ENCODE measurements around the gene FAM184A. TPM values are rescaled to one million over a fixed set of nuclear protein-coding genes. Genes with fewer than 3 reads are reported as not detected.

The FAM184A gene
- total RNA-seq, 2 experiments from 2014 or later, result 13.8 to 14.5 TPM

DNA sequence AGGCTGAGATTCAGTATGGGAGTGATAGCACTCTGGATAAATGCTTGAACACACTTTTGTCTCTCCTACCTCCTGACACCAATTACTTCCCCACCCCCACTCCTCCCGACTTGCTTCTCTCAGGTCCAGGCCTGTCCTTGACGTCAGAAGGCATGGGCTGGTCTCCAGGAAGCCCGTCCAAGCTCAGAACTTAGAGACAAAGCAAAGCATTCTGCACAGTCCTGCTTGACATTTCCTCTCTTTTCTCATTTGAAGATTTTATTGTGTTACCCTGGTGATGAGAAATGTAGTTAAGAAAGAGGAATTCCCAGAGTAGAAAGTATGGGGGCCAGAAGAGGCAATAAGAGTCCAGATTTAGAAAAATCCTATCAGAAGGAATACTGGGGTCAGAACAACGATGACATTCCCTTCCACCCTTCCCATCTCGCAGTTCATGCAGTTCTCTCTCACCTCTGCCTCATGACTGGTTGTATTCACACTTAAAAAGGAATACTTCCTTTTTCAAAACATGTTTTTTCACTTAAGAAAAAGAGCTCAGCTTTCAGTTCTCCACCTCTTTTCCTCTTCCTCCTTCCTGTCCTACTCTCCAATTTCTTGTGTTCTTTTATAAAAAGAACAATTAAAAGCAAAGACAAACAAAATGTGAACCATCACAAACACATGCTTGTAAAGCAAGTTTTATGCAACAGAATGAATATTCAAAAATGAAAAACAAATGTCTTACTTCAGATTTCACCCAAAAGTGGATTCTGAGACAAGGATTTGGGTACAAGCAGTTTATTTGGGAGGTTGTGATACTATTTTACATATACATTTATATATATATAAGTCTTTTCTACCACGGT, 18.5 kb upstream of the FAM184A start:
- intact Hi-C loops (cut with DNase I, micrococcal nuclease), result no loop called here
- CTCF ChIA-PET, result interaction anchor here (1.0 to 4.2 kb wide), 3 partner anchors 14 to 23 kb away, joined by 3 to 32 read pairs (median 5); no protein-coding TSS in a partner anchor

DNA sequence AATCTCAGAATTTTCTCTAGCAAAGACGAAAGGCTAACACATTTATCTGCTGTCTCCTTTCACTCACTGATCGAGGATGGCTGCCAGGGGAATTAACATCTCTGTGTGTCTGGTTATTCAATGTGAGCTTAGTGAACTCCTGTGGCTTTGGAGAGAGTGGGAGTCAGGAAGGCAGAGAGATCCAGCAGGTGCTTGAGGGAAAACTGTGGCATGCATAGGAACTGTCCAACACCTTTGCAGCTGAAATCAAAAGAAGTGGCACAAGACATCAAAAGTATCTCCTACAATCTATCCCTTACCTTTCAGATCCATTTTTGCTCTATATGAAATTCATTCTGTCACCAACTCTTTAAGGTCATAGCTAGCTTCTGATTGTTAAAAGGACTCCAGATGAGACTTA, 11.8 kb upstream of the FAM184A start:
- no peaks in the 10 kb centered on the region for H3K36me3 Mint-ChIP-seq (ENCODE audit: low read depth)
- ChIA-PET CTCF (no interaction called here), POLR2A (no interaction called here)
- no peak for DNase-seq
- intact Hi-C loops (cut with DNase I, micrococcal nuclease), result no loop called here
- no peak overlapping the region for H3K27ac Mint-ChIP-seq
- no peak for ATAC-seq
- peaks cover 2% of the 10 kb centered on the region for H3K27me3 Mint-ChIP-seq
- no peak overlapping the region for H3K4me3 Mint-ChIP-seq
- no peaks in the 10 kb centered on the region for H3K9me3 Mint-ChIP-seq (ENCODE audit: low read depth)
- no peaks in the 10 kb centered on the region for H3K4me1 Mint-ChIP-seq

More for the DNA sequence above, 18.5 kb upstream of the FAM184A start:
- Mint-ChIP-seq H3K36me3 (ENCODE audit: low read depth) (no peaks in the 10 kb centered on the region), H3K27me3 (no peaks in the 10 kb centered on the region), H3K27ac (no peak overlapping the region), H3K9me3 (ENCODE audit: low read depth) (peaks cover 2% of the 10 kb centered on the region), H3K4me1 (peaks cover 18% of the 10 kb centered on the region), H3K4me3 (no peak overlapping the region)
- DNase-seq (no peak), ATAC-seq (no peak)
- POLR2A ChIA-PET, result interaction anchor here (0.6 kb wide), 1 partner anchor 74 kb away, joined by 7 read pairs; no protein-coding TSS in a partner anchor

- ChIA-PET POLR2A (no interaction called here), CTCF (no interaction called here)
- H3K9me3 Mint-ChIP-seq (ENCODE audit: low read depth), result peaks cover 17% of the 10 kb centered on the region
- intact Hi-C loops (cut with DNase I, micrococcal nuclease), result no loop called here
- H3K36me3 Mint-ChIP-seq (ENCODE audit: low read depth), result peaks cover 11% of the 10 kb centered on the region
- DNase-seq (no peak), ATAC-seq (no peak)
- no peak overlapping the region for H3K27ac Mint-ChIP-seq
- peaks cover 2% of the 10 kb centered on the region for H3K27me3 Mint-ChIP-seq
- peaks cover 3% of the 10 kb centered on the region for H3K4me1 Mint-ChIP-seq
- no peak overlapping the region for H3K4me3 Mint-ChIP-seq
These were observed 6.3 kb upstream of the FAM184A start for GRCh38 chr6:119084784-119085183.

GRCh38 chr6:119083007-119083406, 4.5 kb upstream of the FAM184A start:
- ChIA-PET CTCF (no interaction called here), POLR2A (no interaction called here)
- H3K27ac Mint-ChIP-seq, result no peak overlapping the region
- no peak for DNase-seq
- peaks cover 15% of the 10 kb centered on the region for H3K4me1 Mint-ChIP-seq
- no peak overlapping the region for H3K4me3 Mint-ChIP-seq
- peaks cover 2% of the 10 kb centered on the region for H3K27me3 Mint-ChIP-seq
- peaks cover 17% of the 10 kb centered on the region for H3K9me3 Mint-ChIP-seq (ENCODE audit: low read depth)
- intact Hi-C loops (cut with DNase I, micrococcal nuclease), result no loop called here
- peaks cover 11% of the 10 kb centered on the region for H3K36me3 Mint-ChIP-seq (ENCODE audit: low read depth)
- ATAC-seq, result no peak

- H3K4me3 Mint-ChIP-seq, result peak overlapping the region; percentile 77
- ChIA-PET POLR2A (interaction anchor here (0.9 kb wide), 1 partner anchor 28 kb away, joined by 3 read pairs; no protein-coding TSS in a partner anchor), CTCF (interaction anchor here (0.7 to 2.4 kb wide), 2 partner anchors 31 to 144 kb away, joined by 4 to 16 read pairs; partner anchors contain the start of gene MCM9)
- H3K9me3 Mint-ChIP-seq (ENCODE audit: low read depth), result peaks cover 17% of the 10 kb centered on the region
- no peaks in the 10 kb centered on the region for H3K27me3 Mint-ChIP-seq
- H3K36me3 Mint-ChIP-seq (ENCODE audit: low read depth), result peaks cover 11% of the 10 kb centered on the region
- ATAC-seq, result no peak
- H3K4me1 Mint-ChIP-seq, result peaks cover 39% of the 10 kb centered on the region
- DNase-seq, result no peak
- H3K27ac Mint-ChIP-seq, result peak overlapping the region; percentile 86
- intact Hi-C loops (cut with DNase I, micrococcal nuclease), result loop anchor here (1.0 to 10.0 kb wide), 7 partner anchors 31 to 1405 kb away; partner anchors contain the start of genes CEP85L (in 1 of the 2), MAN1A1 (in 1 of the 2), MCM9 (in 1 of the 2) and NUS1 (in 1 of the 2)
These were observed 882 bp upstream of the FAM184A start for GRCh38 chr6:119079283-119079809.

DNA sequence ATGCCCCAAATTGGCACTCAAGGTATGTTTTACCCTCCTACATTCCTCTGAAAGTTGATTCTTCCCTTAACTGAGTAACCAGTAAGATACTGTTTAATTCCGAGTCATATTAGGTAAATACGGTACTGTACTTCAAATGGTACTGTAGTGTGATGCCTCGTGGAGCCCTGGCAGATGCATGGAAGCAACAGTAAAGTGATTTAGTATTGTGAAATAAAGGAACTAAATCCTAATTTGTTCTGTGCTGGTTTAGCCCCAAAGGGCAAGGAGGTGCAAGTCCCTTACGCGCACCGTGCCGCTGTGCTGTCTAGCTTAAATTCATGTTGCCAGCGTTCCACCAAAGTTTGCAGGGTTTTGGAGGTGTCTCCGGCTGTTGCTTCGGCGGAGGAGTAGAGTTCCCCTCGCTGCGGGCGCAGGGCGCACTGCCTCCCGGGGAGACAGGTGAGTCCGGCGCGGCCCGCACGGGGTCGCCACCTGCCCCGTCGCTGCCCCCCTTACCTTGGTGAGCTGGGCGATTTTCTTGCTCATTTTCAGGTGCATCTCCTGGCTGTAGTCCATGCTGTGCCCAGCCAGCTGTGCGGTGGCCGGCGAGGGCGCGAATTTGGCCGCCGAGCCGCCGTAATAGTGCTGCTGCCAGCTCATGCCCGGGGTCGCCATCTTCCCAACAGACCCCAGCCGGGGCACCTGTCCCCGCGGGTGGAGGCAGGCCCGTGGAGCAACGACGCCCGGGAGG, 655 bp downstream of the FAM184A start:
- ChIA-PET CTCF (interaction anchor here (0.7 to 1.7 kb wide), 7 partner anchors 19 to 268 kb away, joined by 3 to 10 read pairs (median 4); no protein-coding TSS in a partner anchor), POLR2A (interaction anchor here (1.0 to 1.2 kb wide), 2 partner anchors 25 to 33 kb away, joined by 4 to 6 read pairs; no protein-coding TSS in a partner anchor)
- ATAC-seq, result peak; percentile 33
- intact Hi-C loops (cut with DNase I, micrococcal nuclease), result loop anchor here (1.0 to 10.0 kb wide), 14 partner anchors 26 to 1403 kb away; partner anchors contain the start of genes ASF1A (in 2 of the 2), CEP85L (in 2 of the 2), MCM9 (in 2 of the 2) and MAN1A1 (in 1 of the 2)
- peaks cover 4% of the 10 kb centered on the region for H3K36me3 Mint-ChIP-seq (ENCODE audit: low read depth)
- DNase-seq, result peak; percentile 76
- peaks cover 54% of the 10 kb centered on the region for H3K4me1 Mint-ChIP-seq
- H3K9me3 Mint-ChIP-seq (ENCODE audit: low read depth), result peaks cover 7% of the 10 kb centered on the region
- peak overlapping the region; percentile 77 for H3K4me3 Mint-ChIP-seq
- H3K27me3 Mint-ChIP-seq, result no peaks in the 10 kb centered on the region
- peak overlapping the region; percentile 94 for H3K27ac Mint-ChIP-seq

- peak overlapping the region; percentile 77 for H3K4me3 Mint-ChIP-seq
- peaks cover 55% of the 10 kb centered on the region for H3K4me1 Mint-ChIP-seq
- ChIA-PET POLR2A (interaction anchor here (1.0 to 1.2 kb wide), 2 partner anchors 25 to 33 kb away, joined by 4 to 6 read pairs; no protein-coding TSS in a partner anchor), CTCF (interaction anchor here (0.7 to 1.7 kb wide), 6 partner anchors 20 to 268 kb away, joined by 3 to 10 read pairs (median 4); no protein-coding TSS in a partner anchor)
- H3K36me3 Mint-ChIP-seq (ENCODE audit: low read depth), result peaks cover 4% of the 10 kb centered on the region
- DNase-seq (no peak), ATAC-seq (no peak)
- H3K27me3 Mint-ChIP-seq, result no peaks in the 10 kb centered on the region
- intact Hi-C loops (cut with DNase I, micrococcal nuclease), result loop anchor here (1.0 to 10.0 kb wide), 11 partner anchors 25 to 1403 kb away; partner anchors contain the start of genes CEP85L (in 2 of the 2), ASF1A (in 1 of the 2), MAN1A1 (in 1 of the 2) and NUS1 (in 1 of the 2)
- peaks cover 4% of the 10 kb centered on the region for H3K9me3 Mint-ChIP-seq (ENCODE audit: low read depth)
- H3K27ac Mint-ChIP-seq, result peak overlapping the region; percentile 94
These were observed 1.1 kb downstream of the FAM184A start for GRCh38 chr6:119077391-119077642.

GRCh38 chr6:119076576-119077390, 1.7 kb downstream of the FAM184A start:
- H3K4me1 Mint-ChIP-seq, result peaks cover 55% of the 10 kb centered on the region
- ATAC-seq, result peak; percentile 34
- H3K27me3 Mint-ChIP-seq, result no peaks in the 10 kb centered on the region
- H3K4me3 Mint-ChIP-seq, result peak overlapping the region; percentile 77
- peak overlapping the region; percentile 94 for H3K27ac Mint-ChIP-seq
- intact Hi-C loops (cut with DNase I, micrococcal nuclease), result loop anchor here (1.0 to 10.0 kb wide), 12 partner anchors 24 to 1402 kb away; partner anchors contain the start of genes CEP85L (in 2 of the 2), ASF1A (in 1 of the 2), MAN1A1 (in 1 of the 2) and NUS1 (in 1 of the 2)
- no peaks in the 10 kb centered on the region for H3K36me3 Mint-ChIP-seq (ENCODE audit: low read depth)
- H3K9me3 Mint-ChIP-seq (ENCODE audit: low read depth), result no peaks in the 10 kb centered on the region
- CTCF ChIA-PET, result interaction anchor here (1.0 to 1.7 kb wide), 6 partner anchors 20 to 187 kb away, joined by 3 to 10 read pairs (median 4); no protein-coding TSS in a partner anchor
- POLR2A ChIA-PET, result interaction anchor here (0.6 to 1.2 kb wide), 3 partner anchors 34 to 250 kb away, joined by 3 to 6 read pairs (median 5); no protein-coding TSS in a partner anchor
- DNase-seq, result no peak

- Mint-ChIP-seq H3K4me3 (peak overlapping the region; percentile 77), H3K4me1 (peaks cover 59% of the 10 kb centered on the region), H3K9me3 (ENCODE audit: low read depth) (no peaks in the 10 kb centered on the region), H3K36me3 (ENCODE audit: low read depth) (no peaks in the 10 kb centered on the region), H3K27me3 (no peaks in the 10 kb centered on the region), H3K27ac (peak overlapping the region; percentile 94)
- DNase-seq (peak; percentile 61), ATAC-seq (peak; percentile 64)
- ChIA-PET POLR2A (interaction anchor here (0.6 kb wide), 2 partner anchors 40 to 250 kb away, joined by 3 to 5 read pairs; no protein-coding TSS in a partner anchor), CTCF (interaction anchor here (1.0 kb wide), 1 partner anchor 35 kb away, joined by 3 read pairs; no protein-coding TSS in a partner anchor)
- intact Hi-C loops (cut with DNase I, micrococcal nuclease), result loop anchor here (1.0 to 10.0 kb wide), 12 partner anchors 24 to 1401 kb away; partner anchors contain the start of genes CEP85L (in 2 of the 2), ASF1A (in 1 of the 2), MAN1A1 (in 1 of the 2) and NUS1 (in 1 of the 2)
These were observed 2.3 kb downstream of the FAM184A start for GRCh38 chr6:119076173-119076572.

All from activated CD4-positive, alpha-beta T cell treated with anti-CD3 and anti-CD28 coated beads for 36 hours (primary cell).